Right ventricle myocardium inferior (tissue), 1 donor: ENCODE results near the gene ST7L. TPM values are rescaled to one million over a fixed set of nuclear protein-coding genes. Genes with fewer than 3 reads are reported as not detected.
A peak's percentile ranks its signal among the peaks of the same experiment; 100 is the strongest.
"Not testable (repeated sequence)": the region's sequence is repeated elsewhere in the genome, so short reads cannot be mapped to it uniquely, and the experiment has no call there.

Experiments used
- ATAC-seq: fragments of 200-7000 bp; cut with Tn5 transposase; one replicate; pipeline ENCODE4 v1.9.1; 2020; ENCODE audit warnings: mild to moderate bottlenecking, moderate library complexity
- DNase-seq: peaks from one replicate; pipeline ENCODE4 v3.0.0; 2021; ENCODE audit errors: missing footprints
- intact Hi-C: fragments of 100-400 bp; cut with DNase I; formaldehyde crosslinking; loops from one replicate; pipeline ENCODE4 v1.11.0; 2022
- long read RNA-seq: library from polyadenylated mRNA; unstranded; transcript quantifications from one replicate; pipeline ENCODE4 v2.0.0, GENCODE V29; 2021
- total RNA-seq: library from RNA; stranded (reverse); fragmentation: NEBNext Ultra II Directional; extraction: Animal tissue kit (Norgen Biotek cat#: 25700); gene quantifications from one replicate; pipeline ENCODE4 v1.2.1, GENCODE V29; 2021
- donor health status: DM: no; HTN: yes; CAD: no; lungs with severe emphysema.

The ST7L gene, protein sequence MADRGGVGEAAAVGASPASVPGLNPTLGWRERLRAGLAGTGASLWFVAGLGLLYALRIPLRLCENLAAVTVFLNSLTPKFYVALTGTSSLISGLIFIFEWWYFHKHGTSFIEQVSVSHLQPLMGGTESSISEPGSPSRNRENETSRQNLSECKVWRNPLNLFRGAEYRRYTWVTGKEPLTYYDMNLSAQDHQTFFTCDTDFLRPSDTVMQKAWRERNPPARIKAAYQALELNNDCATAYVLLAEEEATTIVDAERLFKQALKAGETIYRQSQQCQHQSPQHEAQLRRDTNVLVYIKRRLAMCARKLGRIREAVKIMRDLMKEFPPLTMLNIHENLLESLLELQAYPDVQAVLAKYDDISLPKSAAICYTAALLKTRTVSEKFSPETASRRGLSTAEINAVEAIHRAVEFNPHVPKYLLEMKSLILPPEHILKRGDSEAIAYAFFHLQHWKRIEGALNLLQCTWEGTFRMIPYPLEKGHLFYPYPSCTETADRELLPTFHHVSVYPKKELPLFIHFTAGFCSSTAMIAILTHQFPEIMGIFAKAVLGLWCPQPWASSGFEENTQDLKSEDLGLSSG
- 10.6 TPM for total RNA-seq
- long read RNA-seq, full-length matches to known transcripts, result 6 of 8 reads
- long read RNA-seq, partial matches to known transcripts, result 1 of 8 reads
- long read RNA-seq, other reads (novel, unspliced or antisense), result 1 of 8 reads

DNA sequence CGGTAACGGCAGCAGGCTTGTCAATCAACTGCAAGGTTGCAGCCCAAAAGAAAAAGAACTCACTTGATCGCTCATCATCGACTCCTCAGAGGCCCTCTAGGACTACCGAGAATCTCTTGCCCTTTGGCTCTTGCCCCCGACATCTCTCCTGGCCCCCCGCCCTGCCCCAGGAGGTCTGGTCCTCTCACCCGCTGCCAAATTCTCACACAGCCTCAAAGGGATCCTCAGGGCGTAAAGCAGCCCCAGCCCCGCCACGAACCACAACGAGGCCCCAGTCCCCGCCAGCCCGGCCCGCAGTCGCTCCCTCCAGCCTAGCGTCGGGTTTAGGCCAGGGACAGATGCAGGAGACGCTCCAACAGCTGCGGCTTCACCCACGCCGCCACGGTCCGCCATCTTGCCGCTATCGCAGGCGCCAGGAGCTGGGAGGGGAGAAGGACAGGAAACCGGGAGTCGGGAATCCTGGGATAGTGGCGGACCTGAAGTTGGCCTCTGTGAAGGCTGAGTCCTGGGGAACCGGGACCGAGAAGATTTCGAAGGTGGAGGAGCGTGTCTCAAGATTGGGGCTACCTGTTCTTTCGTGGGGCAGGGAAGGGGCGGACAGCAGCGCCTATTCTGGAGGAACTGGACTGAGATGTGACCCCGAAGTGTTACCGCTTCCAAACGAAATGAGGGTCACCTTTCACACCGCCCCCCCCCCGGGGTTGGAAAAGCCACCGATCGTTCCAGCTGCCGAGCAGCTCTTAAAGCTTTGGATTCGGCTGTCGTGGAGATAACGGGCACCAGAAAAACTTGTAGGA, at the start of gene ST7L:
ST7L (minus strand) TSS at position 421 of the 797 bp plus-strand sequence; CDS start at position 393, 28 bp downstream.
- intact Hi-C loops, result loop anchor here (1.0 to 10.0 kb wide), 4 partner anchors 56 to 338 kb away; partner anchors contain the start of genes MOV10, RHOC and SLC16A1
- DNase-seq (peak; percentile 87), ATAC-seq (peak; percentile 89)

DNA sequence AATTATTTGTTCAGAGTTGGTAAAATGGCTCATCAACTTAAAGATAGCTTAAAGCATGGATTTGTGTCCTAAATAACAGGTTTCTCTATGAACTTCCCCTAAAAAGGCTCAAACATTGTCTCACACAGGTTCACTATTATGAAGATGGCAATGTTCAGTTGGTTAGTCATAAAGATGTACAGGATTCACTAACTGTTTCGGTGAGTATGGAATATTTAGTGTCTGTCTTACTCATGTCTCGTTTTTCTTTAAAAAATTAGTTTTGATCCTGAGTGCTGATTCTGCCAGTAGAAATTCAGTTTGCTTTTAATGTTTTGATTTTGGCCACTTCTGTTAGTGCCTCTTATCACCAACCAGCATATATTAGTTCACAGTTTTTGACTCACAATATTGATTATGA, 48.0 kb upstream of the ST7L start:
- intact Hi-C loops, result no loop called here
- ATAC-seq (no peak), DNase-seq (no peak)

DNA sequence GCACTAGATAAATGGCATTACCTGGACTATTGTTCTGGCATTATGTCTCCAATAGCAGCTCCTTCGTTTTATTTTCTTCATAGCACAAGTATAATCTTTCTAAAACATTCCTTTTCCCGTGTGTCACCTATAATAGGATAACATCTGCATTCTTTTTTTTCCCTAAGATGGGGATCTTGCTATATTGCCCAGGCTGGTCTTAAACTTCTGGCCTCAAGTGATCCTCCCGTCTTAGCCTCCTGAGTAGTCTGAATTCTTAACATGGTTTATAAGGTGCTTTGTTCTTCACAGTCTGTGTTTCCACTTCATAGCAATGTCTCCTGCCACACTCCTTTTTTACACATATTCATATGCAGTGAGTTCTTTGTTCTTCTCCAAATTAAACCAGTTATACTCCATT, 46.9 kb upstream of the ST7L start:
- ATAC-seq (no peak), DNase-seq (no peak)
- intact Hi-C loops, result no loop called here

DNA sequence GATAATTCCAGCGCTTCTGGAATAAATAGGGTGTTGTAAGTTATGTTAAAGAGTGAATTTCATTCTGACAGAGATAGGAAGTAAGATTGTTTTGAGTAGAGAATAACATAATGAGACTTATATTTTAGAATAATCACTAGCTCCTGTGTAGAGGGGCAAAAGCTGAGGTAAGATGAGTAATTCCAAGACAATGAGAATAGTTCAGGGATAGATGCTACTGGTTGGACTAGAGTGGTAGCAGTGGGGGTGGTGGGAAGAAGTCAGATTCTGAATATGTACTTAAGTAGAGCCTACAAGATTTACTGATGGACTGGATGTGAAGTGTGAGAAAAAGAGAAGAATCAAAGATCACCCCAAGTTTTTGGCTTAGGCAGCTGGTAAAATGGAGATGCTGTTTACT, 32.3 kb upstream of the ST7L start:
- no peak for DNase-seq
- intact Hi-C loops, result no loop called here
- no peak for ATAC-seq

DNA sequence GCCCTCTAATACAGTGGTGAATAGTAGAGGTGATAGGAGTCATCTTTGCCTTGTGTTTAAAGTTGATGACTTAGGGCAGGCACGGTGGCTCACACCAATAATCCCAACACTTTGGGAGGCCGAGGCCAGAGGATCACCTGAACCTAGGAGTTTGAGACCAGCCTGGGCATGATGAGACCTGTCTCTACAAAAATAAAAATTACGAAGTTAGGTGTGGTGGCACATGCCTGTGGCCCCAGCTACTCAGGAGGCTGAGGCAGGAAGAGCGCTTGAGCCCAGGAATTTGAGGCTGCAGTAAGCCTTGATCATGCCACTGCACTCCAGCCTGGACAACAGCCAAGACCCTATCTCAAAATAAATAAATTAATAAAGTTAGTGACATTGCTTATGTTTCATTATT, 27.3 kb upstream of the ST7L start:
- ATAC-seq, result no peak
- intact Hi-C loops, result no loop called here
- no peak for DNase-seq

DNA sequence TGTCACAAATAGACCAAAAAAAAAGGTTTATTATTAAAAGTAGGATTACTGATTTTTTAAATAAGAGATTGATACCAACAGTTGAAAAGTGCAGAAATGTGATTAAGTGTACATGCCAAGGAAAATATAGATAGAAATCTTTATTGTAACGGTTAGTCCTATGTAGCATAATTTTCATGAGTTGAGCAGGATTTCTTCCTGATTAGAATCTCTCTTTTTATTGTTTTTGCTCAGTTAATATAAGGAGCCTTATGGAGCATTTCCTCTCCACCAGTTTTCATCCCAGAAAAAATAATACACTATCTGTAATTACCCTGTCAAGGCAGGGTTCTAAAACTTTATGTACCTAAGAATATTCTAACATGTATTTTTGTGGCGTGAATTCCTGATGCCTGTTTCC, 24.1 kb upstream of the ST7L start:
- DNase-seq (no peak), ATAC-seq (no peak)
- intact Hi-C loops, result no loop called here

DNA sequence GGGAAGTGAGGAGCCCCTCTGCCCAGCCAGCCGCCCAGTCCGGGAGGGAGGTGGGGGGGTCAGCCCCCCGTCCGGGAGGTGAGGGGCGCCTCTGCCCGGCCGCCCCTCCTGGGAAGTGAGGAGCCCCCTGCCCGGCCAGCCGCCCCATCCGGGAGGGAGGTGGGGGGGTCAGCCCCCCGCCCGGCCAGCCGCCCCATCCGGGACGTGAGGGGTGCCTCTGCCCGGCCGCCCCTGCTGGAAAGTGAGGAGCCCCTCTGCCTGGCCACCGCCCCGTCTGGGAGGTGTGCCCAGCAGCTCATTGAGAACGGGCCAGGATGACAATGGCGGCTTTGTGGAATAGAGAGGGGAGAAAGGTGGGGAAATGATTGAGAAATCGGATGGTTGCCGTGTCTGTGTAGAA, 21.5 kb upstream of the ST7L start:
- ATAC-seq, intact Hi-C loops, DNase-seq: not testable (repeated sequence)

DNA sequence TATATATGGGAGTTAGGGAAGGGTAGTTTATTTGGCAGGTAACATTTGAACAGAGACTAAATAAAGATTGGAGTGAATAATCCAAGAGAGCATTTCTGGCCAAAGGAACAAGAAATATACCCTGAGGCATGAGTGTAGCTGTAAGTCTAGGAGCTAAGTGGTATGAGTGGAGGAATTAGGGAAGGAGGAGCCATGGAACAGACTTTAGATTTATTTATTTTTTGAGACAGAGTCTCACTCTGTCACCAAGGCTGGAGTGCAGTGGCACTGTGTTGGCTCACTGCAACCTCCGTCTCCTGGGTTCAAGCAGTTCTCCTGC, 19.1 kb upstream of the ST7L start:
- intact Hi-C loops, result no loop called here
- ATAC-seq, result no peak
- no peak for DNase-seq

DNA sequence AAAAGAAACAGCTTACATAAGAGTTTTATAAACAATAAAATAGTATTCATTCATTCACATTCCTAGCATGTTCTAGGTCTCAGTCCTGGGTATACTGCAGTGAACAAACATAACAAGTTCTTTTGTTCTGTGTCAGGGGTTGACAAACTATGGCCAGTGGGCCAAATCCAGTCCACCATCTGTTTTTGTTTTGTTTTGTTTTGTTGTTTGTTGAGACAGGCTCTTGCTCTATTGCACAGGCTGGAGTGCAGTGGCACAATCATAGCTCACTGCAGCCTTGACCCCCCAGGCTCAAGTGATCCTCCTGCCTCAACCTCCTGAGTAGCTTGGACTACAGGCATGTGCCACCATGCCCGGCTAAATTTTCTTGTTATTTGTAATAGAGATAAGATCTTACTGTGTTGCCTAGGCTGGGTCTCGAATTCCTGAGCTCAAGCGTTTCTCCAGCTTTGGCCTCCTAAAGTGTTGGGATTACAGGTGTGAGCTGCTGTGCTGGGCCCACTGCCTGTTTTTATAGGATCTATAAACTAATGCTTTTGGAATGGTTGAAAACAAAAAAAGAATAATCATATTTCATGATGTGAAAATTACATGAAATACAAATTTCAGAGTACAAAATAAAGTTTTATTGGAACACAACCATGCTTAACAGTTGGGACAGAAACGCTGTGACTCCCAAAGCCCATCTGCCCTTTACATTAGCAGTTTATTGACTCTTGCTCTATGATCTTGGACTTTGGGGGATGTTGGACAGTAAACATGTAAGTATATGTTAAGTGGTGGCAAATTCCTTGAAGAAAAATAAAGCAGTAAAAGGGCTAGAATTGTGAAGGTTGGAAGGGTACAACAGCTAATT, 18.5 kb upstream of the ST7L start:
- DNase-seq (no peak), ATAC-seq (no peak)
- intact Hi-C loops, result no loop called here

DNA sequence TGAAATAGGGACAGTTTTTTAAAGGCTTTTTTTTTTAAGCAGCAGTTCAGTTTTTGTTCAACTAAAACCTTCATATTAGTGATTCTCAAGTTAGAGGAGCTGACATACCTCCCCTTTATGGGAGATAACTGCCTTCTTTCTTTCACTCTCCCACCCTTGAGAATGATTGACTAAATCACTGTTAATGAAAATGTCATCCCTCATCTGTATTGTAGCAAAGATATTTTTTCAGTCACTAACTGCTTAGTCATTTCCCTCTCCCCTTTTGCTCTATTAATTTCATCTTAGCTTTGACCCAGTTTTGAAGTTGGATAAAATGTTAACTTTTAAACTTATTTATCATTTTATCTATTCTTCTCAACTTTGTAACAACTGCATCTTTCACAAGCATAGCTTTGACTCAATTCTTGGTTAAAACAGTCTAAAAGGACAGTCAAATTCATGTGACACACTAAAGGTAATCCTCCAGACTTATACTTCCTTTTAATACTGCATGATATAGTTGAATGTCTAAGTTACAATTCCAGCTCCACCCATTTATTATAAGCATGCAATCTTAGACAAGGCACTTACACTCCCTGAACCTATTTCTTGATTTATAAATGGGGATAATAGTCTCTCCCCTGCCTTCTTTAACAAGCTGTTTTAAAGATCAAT, 17.8 kb upstream of the ST7L start:
- no peak for ATAC-seq
- intact Hi-C loops, result no loop called here
- no peak for DNase-seq

DNA sequence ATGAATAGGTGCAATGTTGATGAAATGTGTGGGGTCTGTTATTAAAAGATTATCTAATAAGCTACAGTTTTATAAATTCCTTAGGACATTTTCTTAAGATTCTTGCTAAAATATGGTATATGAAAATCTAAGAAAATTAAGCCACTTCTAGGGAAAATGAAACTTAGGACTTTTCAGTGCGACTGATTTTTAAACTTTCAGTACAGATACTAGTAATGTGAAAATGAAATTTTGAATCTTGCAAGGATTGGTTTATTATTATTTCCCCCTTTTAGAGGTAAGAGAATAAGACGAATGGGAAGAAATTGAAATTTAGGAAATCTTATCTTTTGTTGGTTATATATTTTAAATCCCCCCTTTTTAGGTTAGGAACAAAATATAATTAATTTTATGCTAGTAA, 17.1 kb upstream of the ST7L start:
- intact Hi-C loops, result no loop called here
- DNase-seq (no peak), ATAC-seq (no peak)

DNA sequence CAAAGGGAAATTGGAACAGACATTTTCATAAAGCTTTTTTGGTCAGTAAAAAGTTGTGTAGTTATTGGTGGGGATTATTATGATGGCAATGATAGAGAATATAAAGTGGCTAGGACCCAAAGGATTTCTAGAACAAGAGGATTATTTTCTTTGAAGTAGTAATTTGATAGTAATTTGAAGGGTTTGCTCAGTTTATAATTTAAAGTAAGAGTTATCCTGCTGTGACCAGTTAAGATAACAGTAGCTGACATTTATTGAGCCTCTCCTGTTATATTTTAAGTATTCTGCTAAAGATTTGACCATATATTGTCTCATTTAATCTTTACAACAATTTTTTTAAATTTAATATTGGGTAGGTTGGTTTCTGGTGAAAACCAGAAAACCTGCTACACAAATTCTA, 15.4 kb upstream of the ST7L start:
- ATAC-seq (no peak), DNase-seq (no peak)
- intact Hi-C loops, result no loop called here

DNA sequence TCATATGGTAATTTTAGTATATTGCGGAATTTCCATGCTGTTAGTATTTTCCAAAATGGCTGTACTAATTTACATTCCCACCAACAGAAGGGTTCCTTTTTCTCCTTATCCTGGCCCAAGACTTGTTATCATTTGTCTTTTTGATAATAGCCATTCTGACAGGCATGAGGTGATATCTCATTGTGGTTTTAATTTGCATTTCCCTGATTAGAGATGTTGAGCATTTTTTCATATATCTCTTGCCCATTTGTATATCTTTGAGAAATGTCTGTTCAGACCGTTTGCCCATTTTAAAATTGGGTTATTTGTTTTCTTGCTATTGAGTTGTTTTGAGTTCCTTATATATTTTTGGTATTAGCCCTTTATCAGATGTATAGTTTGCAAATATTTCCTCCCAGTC, 14.7 kb upstream of the ST7L start:
- intact Hi-C loops, result no loop called here
- ATAC-seq (no peak), DNase-seq (no peak)

DNA sequence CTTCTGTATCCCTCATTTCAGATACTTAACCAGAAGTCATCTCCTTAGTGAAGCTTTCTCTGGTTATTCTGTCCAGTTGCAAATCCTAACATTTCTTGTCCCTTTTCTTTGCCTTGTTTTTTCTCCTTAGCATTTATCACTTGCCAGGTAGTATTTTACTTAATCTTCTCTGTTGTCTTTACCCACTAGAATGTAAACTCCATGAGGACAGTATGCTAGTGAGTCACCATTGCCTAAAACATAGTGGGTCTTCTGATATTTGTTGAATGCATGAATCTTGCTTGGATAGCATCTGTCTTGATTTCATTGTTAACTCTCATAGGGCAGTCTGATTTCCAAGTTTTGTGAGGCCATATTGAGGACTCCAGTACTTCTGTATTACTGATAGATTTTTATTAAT, 10.3 kb upstream of the ST7L start:
- intact Hi-C loops, result no loop called here
- DNase-seq (no peak), ATAC-seq (no peak)

DNA sequence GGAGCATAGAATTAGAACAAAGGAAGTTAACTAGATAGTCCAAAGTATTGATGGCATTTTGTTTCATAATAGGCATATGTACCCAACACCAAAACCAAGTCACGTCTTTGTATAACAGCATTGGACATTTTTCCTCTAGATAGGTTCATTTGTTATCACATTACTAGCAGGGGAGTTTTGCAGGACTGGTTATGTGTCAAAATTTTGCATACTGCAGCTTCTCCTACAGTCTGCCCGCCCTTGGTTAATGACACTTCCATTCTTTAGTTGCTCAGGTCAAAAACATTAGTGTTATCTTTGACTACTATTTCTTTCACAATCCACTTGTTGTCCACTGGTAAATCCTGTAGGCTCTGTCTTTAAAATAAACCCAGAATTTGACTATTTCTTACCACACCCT, 9.6 kb upstream of the ST7L start:
- ATAC-seq, result no peak
- intact Hi-C loops, result no loop called here
- DNase-seq, result no peak

DNA sequence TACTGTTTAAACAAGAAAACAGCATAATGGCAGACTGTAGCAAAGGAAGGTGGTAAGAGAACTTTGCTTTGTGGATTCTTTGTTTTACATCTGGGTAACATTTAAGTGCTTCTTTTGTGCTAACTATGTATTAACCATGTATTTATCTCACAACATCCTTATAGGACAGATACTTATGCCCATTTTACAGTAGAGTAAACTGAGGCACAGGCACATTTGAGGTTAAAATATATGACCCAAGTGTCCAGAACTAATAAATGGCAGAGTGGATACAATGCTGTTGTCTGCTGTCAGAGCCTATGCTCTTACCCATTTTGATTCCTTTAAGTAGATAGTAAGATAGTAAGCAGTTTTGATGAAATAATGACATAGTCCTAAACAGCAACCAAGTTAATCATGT, 7.9 kb upstream of the ST7L start:
- no peak for ATAC-seq
- intact Hi-C loops, result no loop called here
- DNase-seq, result no peak

DNA sequence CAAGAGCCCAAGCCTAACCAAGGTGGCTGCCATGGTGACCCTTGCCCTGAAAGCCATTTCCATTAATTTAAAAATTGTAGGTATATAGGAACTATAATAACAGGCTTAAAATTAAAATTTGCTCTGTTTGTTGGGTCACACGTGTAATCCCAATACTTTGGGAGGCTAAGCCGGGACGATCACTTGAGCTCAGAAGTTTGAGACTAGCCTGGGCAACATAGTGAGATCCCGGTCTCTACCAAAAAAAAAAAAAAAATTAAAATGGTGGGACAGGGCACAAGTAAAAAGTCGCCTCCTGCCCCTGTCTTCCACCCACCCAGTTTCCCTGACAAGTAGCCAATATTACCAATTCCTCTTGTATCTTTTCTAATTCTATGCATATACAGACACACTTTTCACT, 7.3 kb upstream of the ST7L start:
- intact Hi-C loops, result no loop called here
- DNase-seq, result no peak
- no peak for ATAC-seq

DNA sequence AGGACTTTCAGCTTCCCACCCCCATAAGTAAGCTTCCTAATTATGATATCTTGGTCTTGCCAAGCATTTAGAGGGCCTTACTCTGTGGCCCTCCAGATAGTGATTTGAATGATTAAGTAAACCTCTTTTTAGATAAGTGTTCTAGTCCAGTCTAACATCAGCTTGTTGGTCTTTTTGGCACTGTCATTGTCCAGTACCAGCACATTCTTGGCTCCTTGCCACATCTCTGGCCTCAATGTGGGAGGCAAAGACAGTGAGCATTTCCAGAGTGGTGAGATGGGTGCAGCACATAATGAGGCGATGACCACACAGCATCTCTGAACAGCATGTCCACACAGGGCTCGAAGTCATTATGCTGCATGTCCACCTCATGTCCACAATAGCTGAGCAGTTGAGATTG, 6.8 kb upstream of the ST7L start:
- DNase-seq, result no peak
- intact Hi-C loops, result no loop called here
- peak; percentile 56 for ATAC-seq
